ENCODE results near the gene SSRP1.
"Not testable (repeated sequence)": the region's sequence is repeated elsewhere in the genome, so short reads cannot be mapped to it uniquely, and the experiment has no call there.

SSRP1 gene

DNA sequence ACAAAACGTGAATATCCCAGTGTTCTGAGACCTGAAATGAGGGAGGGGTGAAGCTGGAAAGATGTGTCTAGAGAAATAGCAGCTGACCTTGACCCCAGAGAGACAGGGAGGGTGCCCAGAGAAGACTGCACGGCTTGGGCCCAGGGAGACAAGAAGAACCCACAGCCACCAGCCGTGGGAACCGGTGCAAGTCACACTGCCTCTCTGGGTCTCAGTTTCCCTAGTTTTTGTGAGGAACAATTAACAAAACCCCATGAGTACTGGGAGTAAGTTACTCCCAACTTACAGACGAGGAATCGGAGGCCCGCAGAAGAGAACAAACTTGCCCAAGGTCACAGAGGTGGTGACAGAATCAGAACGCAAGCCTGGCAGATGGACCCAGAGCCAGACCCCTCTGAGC is 30.2 kb downstream of the SSRP1 start:
- in situ Hi-C loops (cut with HindIII; ENCODE audit: low sequenced_read_pairs), result no loop called here

GRCh38 chr11:57303990-57304579 is 31.6 kb downstream of the SSRP1 start:
- in situ Hi-C loops (cut with HindIII; ENCODE audit: low sequenced_read_pairs), result no loop called here

GRCh38 chr11:57303280-57303989 is 32.3 kb downstream of the SSRP1 start:
- in situ Hi-C loops (cut with HindIII; ENCODE audit: low sequenced_read_pairs), result no loop called here

DNA sequence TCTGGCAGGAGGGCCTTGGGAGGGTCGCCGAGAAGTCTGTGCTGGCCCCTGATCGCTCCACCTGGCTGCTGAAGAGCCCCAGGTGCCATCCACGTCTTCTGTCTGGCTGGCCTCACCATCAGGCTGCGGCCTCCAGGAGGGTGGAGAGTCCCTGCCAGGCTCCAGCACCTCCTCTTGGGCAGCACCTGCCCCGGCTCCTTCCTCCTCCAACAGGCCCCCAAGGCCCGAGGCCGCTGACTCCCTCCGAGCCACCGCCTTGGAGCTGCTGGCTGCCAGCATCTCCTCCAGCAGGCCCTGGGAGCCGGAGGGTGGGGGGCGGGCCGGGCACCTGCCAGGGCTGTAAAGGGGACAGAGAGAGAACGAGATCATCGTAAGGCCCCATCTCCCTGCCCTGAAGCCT is 33.2 kb downstream of the SSRP1 start:
- in situ Hi-C loops (cut with HindIII; ENCODE audit: low sequenced_read_pairs), result no loop called here

DNA sequence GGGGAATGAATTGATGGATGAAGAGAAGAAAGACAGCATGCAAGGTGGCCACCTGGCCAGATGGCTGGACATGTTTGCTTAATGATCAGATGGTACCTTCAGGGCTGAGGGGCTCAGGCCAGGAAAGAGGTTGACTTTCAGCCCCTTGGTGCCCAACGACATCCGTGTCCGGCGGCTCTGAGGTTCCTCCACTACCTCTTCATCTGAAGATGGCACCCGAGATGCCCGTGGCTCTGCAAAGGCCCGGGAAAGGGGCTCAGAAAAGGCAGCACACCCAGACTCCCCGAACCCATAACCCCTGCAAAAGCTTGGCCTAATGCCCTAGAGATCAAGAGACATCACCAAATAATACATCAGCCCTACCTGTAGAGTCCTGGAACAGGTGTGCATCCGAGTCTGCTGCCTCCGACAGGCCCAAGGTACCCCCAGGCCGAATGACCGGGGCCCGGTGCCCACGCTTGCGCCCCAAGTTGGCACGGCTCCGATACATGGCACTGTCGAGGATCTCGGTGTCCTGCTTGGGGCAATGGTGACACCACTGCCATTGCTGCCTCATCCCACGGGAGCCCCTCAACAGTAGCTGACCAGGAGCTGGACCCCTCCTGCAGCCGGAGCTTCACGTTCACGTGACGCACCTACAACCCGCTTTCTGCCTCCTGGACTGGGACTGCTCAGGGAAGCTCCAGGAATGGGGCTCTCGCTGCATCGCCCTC is 33.8 kb downstream of the SSRP1 start:
- in situ Hi-C loops (cut with HindIII; ENCODE audit: low sequenced_read_pairs), result no loop called here

- in situ Hi-C loops (cut with HindIII; ENCODE audit: low sequenced_read_pairs), result no loop called here
Measured at GRCh38 chr11:57300785-57301184, 34.9 kb downstream of the SSRP1 start.

DNA sequence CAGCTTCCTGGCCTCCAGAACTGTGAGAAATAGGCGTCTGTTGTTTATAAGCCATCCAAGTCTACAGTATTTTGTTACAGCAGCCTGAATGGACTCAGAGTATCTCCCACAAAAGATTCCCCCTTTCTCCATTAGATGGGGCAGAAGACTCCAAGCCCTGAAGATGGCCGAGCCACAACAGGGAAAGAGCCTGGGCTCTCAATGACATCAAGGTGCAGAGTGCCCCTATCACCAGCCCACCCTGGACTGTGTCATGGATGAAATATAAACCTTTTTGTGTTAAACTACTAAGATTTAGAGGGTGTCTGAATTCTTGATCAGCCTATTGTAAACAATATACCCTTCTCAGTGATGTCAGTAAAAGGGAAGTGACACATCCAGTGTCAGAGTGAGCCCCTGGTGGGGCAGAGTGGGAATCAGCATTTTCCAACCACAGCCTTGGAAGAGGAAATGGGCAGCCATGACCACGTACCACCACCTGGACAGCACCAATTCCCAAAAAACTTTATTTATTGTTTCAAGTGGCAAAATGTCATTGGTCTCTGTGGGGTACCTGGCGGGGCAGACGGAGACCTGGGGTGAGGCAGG is 36.4 kb downstream of the SSRP1 start:
- in situ Hi-C loops (cut with HindIII; ENCODE audit: low sequenced_read_pairs), result no loop called here

GRCh38 chr11:57297221-57297620 is 38.5 kb downstream of the SSRP1 start:
- in situ Hi-C loops (cut with HindIII; ENCODE audit: low sequenced_read_pairs), result no loop called here

DNA sequence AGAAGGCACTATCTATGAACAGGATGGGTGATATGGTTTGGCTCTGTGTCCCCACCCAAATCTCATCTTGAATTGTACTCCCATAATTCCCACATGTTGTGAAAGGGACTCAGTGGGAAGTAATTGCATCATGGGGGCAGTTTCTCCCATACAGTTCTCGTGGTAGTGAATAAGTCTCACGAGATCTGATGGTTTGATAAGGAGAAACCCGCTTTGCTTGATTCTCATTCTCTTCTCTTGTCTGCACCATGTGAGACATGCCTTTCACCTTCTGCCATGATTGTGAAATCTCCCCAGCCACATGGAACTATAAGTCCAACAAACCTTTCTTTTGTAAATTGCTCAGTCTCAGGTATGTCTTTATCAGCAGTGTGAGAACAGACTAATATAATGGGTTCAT is 39.5 kb downstream of the SSRP1 start:
- in situ Hi-C loops (cut with HindIII; ENCODE audit: low sequenced_read_pairs), result not testable (repeated sequence)

- in situ Hi-C loops (cut with HindIII; ENCODE audit: low sequenced_read_pairs), result no loop called here
Measured at GRCh38 chr11:57294225-57295131, 41.2 kb downstream of the SSRP1 start.

DNA sequence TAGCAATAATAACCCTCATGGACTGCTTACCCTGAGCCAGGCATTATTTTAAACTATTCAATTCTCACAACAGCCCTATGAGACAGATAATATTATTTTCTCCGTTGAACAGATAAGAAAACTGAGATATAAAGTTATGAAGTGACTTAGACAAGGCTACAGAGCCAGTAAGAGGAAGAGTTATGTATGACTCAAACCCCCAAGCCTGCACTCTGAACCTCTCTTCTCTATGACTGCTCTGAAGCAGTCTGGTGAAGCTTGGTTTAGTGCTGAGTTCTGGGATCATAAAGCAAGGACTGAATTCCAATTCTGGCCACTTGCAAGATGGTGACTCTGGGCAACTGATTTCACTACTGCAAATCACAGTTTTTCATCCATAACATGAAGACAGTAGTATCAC is 45.4 kb downstream of the SSRP1 start:
- in situ Hi-C loops (cut with HindIII; ENCODE audit: low sequenced_read_pairs), result no loop called here

- in situ Hi-C loops (cut with HindIII; ENCODE audit: low sequenced_read_pairs), result no loop called here
Measured at GRCh38 chr11:57288771-57289579, 46.7 kb downstream of the SSRP1 start.

GRCh38 chr11:57287884-57288283 is 47.8 kb downstream of the SSRP1 start:
- in situ Hi-C loops (cut with HindIII; ENCODE audit: low sequenced_read_pairs), result no loop called here

DNA sequence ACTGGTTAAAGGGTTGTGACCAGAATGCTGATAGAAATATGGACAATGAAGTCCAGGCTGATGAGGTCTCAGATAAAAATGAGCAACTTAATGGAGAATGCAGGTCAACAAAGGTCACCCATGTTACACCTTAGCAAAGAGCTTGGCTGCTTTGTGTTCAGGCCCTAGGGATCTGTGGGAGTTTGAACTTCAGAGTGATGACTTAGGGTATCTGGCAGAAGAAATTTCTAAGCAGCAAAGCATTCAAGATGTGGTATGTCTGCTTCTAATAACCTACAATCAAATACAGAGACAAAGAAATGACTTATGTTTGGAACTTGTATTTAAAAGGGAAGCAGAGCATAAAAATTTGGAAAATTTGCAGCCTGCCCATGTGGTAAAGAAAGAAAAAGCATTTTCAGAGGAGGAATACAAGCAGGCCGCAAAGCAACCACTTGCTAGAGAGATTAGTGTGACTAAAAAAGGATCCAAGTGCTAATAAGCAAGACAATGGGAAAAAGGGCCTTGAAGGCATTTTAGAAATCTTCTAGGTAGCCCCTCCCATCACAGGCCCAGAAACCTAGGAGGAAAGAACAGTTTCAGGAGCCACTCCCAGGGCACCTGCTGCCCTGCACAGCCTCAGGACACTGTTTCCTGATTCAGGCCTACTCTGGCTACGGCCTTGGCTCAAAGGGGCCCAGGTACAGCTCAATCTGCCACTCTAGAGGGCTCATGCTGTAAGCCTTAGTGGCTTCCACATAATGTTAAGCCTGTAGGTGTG is 52.3 kb downstream of the SSRP1 start:
- in situ Hi-C loops (cut with HindIII; ENCODE audit: low sequenced_read_pairs), result no loop called here

DNA sequence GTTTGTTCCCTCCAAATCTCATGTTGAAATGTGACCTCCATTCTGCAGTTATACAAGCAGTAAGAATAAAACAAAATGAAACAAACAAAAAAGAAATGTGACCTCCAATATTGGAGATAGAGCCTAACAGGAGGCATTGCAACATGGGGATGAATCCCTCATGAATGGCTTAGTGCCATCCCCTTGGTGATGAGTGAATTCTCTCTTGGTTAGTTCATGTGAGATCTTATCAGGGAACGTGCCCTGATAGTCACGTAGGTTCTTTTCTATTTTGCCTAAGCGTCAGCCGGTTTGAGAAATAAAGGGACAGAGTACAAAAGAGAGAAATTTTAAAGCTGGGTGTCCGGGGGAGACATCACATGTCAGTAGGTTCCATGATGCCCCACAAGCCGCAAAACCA is 54.1 kb downstream of the SSRP1 start:
- in situ Hi-C loops (cut with HindIII; ENCODE audit: low sequenced_read_pairs), result not testable (repeated sequence)

DNA sequence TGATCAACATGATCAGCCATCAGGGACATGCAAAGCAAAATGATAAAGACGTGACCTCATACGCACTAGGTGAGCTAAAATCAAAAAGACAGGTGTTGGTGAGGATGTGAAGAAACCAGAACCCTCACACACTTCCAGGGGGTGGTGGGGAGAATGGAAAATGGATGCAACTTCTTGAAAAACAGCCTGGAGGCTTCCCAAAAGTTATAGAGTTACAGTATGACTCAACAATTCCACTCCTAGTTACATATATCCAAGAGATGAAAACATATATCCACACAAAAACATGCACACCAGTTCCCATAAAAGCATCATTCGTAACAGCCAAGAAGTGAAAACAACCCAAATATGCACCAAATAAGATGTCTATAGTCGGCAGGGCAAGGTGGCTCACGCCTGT is 56.6 kb downstream of the SSRP1 start:
- in situ Hi-C loops (cut with HindIII; ENCODE audit: low sequenced_read_pairs), result no loop called here

GRCh38 chr11:57278721-57279095 is 57.0 kb downstream of the SSRP1 start:
- in situ Hi-C loops (cut with HindIII; ENCODE audit: low sequenced_read_pairs), result no loop called here

- in situ Hi-C loops (cut with HindIII; ENCODE audit: low sequenced_read_pairs), result no loop called here
Measured at GRCh38 chr11:57277845-57278720, 57.6 kb downstream of the SSRP1 start.
